Measurements from ENCODE around the gene ZBTB42.
"Not testable (repeated sequence)": the region's sequence is repeated elsewhere in the genome, so short reads cannot be mapped to it uniquely, and the experiment has no call there.

The ZBTB42 gene

DNA sequence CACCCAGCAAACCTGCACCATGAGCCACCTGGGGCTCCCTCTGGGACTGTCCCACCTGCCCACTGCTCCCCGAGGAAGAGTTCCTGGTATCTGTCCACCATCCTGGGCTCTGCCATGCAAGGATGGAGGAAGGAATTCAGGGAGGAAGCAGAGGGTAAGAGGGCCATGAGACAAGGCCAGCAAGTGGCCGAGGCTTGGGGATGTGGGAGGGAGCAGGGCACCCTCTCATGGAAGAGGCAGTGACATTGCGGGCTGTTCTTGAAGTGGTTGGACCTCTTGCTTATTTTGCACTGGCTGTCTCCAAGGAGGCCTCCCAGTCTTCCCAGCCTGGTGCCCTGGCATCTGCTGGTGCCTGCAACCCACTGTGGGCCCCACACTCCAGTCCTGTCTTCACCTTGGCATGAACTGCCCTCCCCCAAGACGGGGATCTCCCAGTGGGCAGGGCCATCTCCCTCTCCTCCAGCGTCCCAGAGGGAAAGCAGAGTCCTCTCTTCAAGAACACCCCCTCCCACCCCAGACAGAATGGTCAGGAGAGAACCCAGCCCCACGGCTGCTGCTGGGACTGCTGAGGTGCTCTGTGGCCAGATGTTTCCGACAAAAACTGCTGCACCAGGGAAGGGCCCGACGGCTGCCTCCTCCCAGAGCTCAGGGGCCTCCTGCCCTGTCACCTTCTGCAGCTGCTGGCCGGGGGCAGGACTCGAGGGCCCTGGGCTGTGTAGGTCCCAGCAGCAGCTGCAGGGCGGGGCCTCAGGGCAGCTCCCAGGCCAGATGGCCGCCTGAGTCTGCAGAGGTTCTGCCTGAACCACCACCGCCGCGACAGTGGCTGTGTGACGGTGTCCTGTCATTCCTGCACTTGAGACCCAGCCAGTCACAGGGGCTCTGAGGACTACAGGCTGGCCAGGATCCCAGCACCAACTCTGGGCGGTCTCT lies 3.5 kb upstream of the ZBTB42 start:
- DNase-seq, result no peak

DNA sequence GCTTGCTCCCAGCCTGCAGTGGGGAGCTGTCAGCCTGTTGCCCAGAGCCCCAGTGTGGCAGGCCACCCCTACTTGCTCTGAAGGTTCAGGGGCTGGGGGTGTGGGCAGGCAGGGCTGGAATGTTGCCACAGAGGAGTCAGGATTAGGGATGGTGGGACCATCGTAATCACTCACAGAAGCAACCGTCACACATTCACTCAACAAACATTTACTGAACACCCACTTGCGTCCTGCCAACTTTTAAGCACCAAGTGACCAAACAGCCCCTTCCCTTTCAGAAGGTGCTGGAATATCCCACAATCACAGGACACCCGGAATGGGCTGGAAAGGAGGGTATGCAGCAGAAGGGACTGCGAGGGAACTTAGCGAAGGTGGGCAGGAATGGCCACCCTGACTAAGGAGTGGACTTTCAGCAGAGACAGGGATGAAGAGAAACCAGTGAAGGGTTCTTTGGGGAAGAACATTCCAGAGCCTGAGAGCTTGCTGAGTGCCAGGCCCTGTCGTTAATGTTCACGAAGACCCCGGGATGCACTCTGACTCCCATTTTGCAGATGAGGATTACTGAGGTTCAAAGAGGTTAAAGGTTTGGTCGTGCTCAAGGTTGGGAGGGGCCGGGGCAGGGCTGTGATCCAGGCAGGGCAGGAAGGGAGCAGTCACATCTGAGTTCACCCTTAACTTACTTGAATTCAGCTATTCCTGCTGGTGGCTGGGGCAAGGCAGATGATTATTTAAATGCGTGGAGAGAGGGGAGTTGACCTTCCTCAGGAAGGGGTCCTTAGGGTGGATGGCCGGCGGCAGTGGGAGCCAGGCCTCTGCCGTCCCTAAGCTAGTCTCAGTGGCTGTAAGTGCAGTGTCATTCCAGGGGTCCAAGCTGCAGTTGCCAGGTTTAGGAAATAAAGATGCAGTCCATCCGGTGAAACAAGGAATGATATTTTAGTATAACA lies 2.3 kb upstream of the ZBTB42 start:
- no peak for DNase-seq

DNA sequence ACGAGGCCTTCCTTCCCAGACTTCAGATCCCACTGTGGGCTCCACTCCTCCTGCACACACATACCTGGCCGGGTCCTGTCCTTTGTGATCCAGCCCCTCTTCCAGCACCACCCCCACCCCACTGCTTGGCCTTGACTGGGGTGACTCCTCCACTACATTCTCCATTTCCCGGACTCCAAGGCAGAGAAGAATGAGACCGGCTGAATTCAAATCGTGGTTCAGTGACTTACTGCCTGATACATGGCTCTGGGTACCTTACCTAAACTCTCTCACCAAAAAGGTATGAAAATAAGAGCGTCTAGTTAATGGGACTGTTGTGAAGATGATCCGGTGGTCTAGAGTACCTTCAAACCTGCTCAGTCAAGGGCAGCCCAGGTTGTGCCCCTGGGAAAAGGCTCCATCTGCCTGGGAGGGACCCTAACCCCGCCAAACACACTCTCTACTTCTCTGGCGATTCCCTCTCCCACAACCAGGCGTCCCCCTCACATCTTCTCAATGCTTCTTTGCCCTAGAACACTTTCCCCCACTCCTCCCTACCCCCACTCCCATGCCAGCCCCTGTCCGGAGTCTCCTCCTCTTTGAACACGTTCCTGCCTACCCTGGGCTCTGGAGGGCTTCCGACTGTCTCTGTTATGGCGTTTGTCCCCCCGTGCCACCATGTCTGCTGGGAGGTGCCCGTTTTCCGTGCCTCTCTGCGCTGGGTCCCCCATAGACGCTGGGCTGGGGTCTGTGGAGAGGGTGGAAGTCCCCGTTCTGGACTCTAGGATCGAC lies 1.5 kb upstream of the ZBTB42 start:
- DNase-seq, result peak; percentile 16

DNA sequence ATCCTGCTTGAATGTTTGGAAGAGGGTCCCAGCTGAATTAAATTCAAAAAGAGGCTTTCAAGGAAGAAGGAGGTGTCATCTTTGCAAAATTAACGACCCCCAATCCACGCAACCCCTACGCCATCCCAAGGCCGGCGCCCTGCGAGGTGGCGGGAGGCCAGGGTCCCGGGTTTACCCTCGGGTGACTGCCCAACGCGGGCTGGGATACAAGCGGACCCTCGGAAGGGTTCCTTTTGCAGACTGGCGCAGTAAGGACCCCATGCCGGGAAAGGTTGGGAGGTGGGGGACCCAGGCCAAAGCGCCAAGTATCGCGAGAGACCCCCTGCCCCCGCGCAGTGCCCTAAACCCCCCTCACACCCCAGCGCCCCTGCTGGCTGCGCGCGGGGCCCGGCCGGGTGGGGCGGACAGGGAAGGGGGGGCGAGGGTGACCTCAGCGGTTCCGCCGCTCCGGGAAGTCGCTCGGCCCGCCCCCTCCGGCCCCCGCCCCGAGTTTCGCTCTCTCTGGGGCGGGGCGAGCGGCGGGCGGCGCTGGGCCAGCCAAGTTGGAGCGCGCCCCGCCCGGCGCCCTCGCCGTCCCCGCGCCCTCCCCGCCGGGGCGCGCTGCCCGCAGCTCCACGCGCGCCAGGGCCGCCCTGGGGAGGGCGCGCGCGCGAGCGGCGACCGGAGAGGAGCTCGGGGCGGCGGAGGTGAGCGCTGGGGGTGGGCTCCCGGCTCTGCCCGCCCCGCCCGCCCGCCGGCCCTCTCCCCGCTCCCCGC lies 708 bp upstream of the ZBTB42 start:
- no peak for DNase-seq

DNA sequence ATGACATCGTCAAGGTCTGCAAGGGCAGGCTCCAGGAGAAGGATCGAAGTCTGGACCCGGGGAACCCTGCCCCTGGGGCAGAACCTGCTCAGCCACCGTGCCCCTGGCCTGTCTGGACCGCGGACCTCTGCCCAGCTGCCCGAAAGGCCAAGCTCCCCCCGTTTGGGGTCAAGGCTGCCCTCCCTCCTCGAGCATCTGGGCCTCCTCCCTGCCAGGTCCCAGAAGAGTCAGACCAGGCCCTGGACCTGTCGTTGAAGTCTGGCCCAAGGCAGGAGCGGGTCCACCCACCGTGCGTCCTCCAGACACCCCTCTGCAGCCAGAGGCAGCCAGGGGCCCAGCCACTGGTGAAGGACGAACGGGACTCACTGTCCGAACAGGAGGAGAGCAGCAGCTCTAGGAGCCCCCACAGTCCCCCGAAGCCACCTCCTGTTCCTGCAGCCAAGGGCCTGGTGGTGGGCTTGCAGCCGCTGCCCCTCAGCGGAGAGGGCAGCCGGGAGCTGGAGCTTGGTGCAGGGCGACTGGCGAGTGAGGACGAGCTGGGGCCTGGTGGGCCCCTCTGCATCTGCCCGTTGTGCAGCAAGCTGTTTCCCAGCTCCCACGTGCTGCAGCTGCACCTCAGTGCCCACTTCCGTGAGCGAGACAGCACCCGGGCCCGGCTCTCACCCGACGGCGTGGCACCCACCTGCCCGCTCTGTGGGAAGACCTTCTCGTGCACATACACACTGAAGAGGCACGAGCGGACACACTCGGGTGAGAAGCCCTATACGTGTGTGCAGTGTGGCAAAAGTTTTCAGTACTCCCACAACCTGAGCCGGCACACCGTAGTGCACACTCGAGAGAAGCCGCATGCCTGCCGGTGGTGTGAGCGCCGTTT lies 856 bp downstream of the ZBTB42 start:
- no peak for DNase-seq

DNA sequence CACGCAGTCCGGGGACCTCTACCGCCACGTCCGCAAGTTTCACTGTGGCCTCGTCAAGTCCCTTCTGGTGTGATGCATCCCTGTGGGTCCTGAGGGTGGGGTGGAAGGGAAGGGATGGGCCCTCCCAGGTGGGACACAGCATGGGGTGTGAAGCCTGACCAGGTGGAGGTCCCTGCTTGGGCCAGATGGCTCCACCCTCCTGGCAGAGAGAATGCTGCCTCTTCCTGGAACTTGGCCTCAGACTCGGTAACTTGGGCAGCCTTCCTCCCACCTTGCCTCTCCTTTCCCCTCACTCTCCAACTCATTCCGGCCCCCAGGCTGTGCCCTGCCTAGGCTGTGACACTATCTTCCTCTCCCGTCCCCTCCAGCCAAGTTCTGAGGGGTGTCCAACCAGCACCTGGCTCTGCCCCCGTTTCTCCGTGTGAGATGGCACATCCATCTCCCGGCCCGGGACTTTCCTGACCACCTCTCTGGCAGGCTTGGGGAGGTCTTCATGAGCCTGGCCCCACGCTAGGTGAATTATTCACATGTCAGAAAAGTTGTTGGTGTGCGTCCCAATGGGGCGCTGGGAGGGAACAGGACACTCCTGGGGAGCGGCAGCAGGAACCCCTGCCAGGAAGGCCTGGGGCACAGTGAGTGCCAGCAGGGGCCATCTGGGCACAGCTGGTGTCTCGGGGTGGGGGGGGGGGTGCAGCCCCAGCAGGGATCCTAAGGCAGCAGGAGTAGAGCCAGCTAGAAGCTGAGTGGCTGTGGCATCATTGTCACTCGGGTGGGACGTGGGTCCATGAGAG lies 1.7 kb downstream of the ZBTB42 start:
- DNase-seq, result peak; percentile 38

DNA sequence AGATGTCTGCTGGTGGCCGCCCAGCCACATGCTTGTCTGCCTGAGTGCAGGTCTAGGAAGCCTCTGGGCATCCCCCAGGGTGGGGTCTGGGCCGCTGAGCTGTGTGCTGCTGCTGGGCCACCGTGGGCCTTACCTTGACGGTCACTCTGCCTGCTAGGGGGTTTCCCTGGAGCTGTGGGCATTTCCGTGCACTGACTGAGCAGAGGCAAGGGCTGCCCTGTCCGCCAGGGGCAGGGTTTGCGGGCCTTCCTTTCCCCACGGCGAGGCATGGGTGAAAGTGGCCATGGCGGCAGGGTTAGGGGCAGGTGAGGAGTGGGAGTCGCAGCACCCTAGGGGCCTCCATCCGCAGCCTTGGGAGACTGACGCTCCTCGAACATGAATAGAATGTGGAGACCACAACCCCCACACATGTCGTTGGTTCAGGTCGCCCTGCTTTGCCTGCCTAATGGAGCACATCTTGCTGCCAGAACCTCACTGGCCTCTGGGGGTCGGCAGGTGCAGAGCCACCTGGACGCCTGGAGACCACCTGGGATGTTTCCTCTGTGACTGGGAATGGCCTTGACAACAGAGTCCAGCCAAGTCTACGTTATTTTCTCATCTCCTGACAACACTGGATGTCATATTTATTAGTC lies 2.5 kb downstream of the ZBTB42 start:
- no peak for DNase-seq

DNA sequence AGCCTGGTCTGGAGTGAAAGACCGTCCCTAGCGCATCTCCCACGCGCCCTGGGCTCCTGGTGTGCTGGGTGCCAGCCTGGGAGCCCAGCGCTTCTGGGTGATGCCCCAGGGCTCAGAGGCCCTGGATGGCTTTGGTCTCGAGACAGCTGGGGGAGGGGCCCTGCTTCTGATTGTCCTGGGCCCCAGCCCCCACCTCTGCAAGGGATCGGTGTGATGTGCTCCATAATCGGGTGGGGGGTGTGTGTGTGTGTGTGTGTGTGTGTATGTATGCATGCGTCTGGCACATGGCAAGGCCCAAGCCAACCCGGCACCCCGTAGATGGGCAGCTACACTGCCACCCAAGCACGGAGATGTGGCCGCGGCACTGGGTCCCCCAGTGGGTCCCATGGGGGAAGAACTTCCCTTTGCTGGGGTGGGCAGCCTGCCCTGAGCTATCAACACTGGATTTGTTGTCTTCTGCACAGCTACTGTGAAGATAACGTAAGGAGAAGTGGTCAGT lies 3.1 kb downstream of the ZBTB42 start:
- DNase-seq, result no peak

DNA sequence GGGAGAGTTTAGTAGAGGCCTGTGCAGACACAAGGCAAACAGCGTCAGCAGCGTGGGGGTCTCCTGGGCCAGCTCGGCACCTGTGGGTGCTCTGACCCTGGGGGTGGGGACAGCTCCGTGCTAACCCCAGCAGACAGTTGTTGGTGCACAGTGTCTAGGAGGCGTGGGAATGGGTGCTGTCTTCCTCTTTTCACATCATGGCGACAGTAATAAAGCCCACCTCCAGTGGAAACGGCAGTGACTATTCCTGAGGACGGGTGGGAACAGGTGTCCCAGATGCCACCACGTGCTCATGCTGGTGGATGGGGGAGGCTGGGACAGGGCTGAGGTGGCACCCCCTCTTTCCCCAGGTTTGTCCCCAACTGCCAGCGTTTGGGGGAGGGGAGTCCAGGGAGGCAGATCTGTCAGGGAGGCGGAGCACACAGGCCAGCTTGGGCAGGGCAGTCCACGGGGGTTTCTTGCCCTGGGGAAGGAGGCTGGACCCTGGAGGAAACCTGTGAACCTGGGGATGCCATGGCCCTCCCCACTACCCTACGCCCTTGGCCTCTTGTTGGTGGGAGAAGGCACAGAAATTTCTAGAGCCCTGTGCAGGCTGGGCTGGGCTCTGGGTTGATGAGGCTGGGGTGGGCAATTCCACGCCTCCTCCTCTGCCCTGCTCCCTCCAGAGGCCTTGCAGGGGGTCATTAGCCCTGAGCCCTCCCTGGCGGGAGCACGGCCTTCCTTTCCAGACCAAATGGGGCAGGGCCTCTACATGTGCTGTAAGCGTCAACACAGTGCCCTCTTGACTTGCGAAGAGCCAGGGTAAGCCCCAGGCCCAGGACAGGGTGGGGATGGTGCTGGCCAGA lies 3.8 kb downstream of the ZBTB42 start:
- DNase-seq, result no peak

DNA sequence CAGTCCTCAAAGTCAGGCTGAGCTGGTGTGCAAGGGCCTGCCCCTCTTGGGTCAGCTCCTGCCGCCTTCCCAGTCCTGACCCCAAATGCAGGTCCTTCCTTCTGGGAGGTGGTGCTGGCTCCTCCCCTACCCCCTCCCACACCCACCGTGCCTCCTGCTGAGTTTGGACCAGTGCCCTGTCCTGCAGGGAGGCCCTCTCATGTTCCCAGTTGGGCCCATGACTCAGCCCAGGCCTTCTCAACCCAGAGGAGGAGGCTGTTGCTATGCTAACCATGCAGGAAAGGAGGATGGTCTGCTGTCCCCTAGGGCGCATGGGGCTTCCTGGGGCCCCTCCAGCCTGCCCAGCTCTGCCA lies 4.4 kb downstream of the ZBTB42 start:
- DNase-seq, result no peak

DNA sequence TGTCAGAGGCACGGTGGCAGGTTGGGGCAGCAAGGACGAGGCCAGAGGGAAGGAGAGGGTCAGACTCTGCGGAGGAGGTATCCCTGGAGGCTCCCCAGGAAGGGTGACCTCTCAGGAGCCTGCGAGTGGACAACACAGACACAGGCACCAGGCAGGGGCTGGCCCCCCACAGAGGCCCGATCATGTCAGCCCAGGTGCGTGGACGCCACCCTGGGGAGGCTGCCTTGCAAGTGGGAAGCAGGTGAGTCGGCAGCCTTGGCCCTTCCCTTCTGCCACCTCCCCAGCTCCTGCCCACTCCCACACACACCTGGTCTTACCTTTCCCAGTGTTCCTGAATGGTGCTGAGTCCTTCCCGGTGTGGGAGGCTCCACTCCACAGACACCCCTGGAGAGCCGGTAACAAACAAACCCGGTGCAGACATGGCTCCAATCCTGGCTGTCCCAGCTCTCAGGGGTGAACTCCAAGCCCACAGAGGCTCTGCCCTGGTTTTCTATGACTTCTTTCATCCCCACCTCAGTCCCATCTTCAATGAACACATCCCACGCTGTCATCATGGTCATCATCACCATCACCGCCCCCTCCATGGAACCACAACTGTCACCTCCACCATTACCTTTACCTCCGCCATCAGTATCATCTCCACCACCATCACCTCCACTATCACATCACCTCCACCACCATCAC lies 5.2 kb downstream of the ZBTB42 start:
- DNase-seq, result no peak

DNA sequence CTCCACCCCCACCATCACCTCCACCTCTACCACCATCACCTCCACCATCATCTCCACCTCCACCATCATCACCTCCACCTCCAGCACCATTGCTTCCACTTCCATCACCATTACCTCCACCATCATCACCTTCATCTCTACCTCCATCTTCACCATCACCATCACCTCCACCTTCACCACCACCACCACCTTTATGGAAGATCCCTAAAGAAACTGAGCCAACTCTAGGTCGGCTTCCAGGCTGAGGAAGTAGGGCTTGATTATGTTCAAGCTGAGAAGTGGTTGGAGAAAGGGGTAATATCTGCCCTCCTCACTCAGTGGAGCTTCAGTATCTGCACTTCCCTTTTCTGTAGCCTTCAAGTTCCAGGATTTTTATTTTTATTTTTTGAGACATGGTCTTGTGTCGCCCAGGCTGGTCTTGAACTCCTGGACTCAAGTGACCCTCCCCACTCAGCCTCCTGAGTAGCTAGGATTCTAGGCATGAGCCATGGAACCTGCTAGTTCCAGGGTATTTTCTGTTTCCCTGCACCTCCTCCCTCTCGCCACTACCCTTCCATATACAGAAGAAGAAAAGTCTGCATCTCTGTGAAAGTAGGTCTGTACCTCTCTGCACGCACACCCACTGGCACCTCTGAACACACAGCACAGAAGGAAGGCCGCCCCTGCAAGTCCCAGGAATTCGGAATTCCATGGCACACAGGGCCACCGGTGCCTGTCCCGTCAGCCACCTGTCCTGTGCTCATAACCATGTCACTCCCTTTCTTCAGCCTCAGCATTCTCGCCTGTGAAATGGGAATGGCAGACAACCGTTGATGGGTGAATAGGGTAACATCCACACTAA lies 5.9 kb downstream of the ZBTB42 start:
- DNase-seq, result no peak

DNA sequence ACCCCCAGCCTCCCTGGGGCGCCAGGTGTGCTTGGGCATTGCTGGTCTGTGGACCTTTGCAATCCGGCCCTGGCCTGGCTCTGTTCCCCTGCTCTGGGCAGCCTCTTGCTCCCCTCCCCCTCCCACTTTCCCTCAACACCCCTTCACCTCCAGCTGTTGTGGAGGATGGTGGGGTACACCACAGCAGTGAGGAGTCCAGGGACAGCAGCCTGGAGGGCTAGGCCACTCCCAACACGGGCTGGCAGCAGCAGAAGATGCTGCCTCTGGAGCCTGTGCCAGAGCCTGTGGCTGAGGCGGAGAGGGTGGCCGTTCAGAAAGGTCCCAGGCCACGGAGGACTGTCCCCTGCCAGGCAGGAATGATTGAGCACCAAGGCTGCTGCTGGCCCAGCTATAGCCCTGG lies 7.6 kb downstream of the ZBTB42 start:
- DNase-seq, result no peak

DNA sequence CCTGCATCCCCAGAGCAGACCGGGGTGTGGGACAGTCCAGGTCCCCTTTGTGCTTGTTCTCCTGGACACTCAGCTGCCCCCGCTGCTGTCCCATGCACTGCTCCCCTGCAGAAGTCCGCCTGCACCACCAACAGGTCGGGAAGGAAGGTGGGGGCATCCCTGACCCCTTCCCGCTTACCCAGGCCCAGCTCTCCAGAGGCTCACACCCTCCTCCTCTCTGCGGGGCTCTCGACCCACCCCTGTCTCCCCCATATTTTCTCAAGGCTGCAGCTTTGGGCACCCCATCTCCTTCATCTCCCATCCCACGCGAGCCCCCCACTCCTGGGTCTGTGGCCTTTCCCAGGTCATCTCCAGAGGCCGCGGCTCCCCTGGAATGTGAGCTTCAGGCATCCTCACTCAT lies 9.4 kb downstream of the ZBTB42 start:
- no peak for DNase-seq

DNA sequence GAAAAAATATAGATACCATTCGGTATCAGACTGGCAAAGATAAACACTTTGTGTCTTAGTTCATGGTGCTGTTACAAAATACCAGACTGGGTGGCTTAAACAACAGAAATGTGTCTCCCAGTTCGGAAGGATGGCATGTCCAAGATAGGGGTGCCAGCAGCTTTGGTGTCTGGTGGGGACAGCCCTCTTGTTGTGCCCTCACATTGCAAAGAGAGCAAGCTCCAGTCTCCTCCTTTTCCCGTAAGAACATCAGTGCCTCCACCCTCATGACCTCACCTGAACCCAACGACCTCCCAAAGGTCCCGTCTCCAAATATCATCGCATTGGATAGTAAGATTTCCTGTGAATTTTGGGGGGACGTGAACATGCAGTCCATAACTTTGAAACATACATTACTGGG lies 12.4 kb downstream of the ZBTB42 start:
- no peak for DNase-seq

DNA sequence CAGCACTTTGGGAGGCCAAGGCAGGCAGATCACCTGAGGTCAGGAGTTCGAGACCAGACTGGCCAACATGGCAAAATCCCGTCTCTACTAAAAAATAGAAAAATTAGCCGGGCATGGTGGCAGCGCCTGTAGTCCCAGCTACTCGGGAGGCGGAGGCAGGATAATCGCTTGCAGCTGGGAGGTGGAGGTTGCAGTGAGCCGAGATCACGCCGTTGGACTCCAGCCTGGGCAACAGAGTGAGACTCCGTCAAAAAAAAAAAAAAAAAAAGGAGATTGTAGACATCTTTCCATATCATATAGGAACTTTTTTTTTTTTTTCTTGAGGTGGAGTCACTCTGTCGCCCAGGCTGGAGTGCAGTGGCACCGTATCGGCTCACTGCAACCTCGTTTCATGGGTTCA lies 13.8 kb downstream of the ZBTB42 start:
- DNase-seq, result not testable (repeated sequence)

DNA sequence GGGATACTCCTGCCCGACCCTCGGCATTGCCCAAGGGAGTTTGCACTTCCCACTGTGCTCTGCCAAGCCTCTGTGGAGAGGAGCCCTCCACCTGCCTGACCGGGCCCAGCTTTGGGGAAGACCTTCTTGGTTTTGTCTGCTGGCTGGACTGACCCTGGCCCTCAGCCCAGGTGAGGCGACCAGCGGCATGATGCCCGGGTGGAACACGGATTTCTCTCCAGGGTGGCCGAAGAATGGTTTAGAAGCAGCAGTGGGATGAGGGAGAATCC lies 15.6 kb downstream of the ZBTB42 start:
- DNase-seq, result no peak
